ENCODE data around the gene TBC1D16. TPM values are rescaled to one million over a fixed set of nuclear protein-coding genes. Genes with fewer than 3 reads are reported as not detected.

Gene TBC1D16
- total RNA-seq, 1 experiment from 2014 or later, result 85.8 TPM

DNA sequence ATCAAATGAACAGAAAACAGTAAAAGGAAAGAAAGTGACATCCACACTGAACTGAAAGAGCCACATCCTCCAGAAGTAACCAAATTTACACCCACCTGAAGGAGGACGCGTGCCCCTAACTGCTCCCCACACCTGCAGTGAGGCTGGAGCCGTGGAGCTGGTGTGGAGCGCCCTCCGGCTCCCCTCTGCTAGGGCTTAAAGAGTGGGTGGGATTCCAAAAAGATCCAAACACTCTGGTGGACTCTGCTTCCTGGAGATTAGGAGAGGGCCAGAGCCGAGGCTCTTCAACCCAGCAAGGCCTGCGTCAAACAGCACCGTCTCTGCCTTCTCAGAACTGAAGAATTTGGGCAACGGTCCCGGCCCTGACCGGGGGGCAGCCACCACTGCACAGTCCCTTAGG, 16.0 kb upstream of the TBC1D16 start:
- H3K4me3 Mint-ChIP-seq, result no peak overlapping the region
- TF ChIP-seq, protein P1, sequence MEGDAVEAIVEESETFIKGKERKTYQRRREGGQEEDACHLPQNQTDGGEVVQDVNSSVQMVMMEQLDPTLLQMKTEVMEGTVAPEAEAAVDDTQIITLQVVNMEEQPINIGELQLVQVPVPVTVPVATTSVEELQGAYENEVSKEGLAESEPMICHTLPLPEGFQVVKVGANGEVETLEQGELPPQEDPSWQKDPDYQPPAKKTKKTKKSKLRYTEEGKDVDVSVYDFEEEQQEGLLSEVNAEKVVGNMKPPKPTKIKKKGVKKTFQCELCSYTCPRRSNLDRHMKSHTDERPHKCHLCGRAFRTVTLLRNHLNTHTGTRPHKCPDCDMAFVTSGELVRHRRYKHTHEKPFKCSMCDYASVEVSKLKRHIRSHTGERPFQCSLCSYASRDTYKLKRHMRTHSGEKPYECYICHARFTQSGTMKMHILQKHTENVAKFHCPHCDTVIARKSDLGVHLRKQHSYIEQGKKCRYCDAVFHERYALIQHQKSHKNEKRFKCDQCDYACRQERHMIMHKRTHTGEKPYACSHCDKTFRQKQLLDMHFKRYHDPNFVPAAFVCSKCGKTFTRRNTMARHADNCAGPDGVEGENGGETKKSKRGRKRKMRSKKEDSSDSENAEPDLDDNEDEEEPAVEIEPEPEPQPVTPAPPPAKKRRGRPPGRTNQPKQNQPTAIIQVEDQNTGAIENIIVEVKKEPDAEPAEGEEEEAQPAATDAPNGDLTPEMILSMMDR (conservative IDR thresholded peaks at IDR 0.05), result no peak
- H3K4me1 Mint-ChIP-seq, result peaks cover 15 to 21% of the 10 kb centered on the region in 2 experiments
- no peaks in the 10 kb centered on the region for H3K27me3 ChIP-seq (ENCODE audit: insufficient read depth, low read length)
- no peak overlapping the region for H3K56ac ChIP-seq (ENCODE audit: insufficient read length, low read depth, low read length)
- no peak overlapping the region for H2BK12ac ChIP-seq (ENCODE audit: insufficient read length, low read depth, low read length)
- H3K79me2 ChIP-seq (ENCODE audit: insufficient read depth, low read length), result no peaks in the 10 kb centered on the region
- no peak overlapping the region for H4K91ac ChIP-seq (ENCODE audit: insufficient read length, low read depth, low read length)
- H3K9ac ChIP-seq (ENCODE audit: extremely low read depth, insufficient read length, low read length), result no peak overlapping the region
- no peaks in the 10 kb centered on the region for H3K27me3 Mint-ChIP-seq (ENCODE audit: low read depth)
- no peak overlapping the region for H3K14ac ChIP-seq (ENCODE audit: insufficient read depth, low read length)
- H3K4me2 ChIP-seq (ENCODE audit: insufficient read depth, insufficient read length, low read length), result no peak overlapping the region
- H3K23ac ChIP-seq (ENCODE audit: insufficient read length, low read depth, low read length), result no peak overlapping the region
- peaks cover 2 to 13% (median 4%) of the 10 kb centered on the region in 3 experiments; a peak in 5 of 7 replicates for H3K36me3 Mint-ChIP-seq (ENCODE audit: insufficient read depth in 1 of 3, low read depth in 3 of 3)
- no peaks in the 10 kb centered on the region for H3K23me2 ChIP-seq (ENCODE audit: insufficient read length, low read depth, low read length, poor library complexity, severe bottlenecking)
- no peaks in the 10 kb centered on the region for H3K9me3 ChIP-seq (ENCODE audit: control insufficient read depth, low read depth, low read length)
- no peaks in the 10 kb centered on the region for H3K9me3 Mint-ChIP-seq
- no peak overlapping the region for H2AK5ac ChIP-seq (ENCODE audit: insufficient read length, low read length)
- no peak overlapping the region for H2BK15ac ChIP-seq (ENCODE audit: low read depth, low read length)
- H2BK5ac ChIP-seq (ENCODE audit: insufficient read length, low read length), result no peak overlapping the region
- no peak overlapping the region for H3K27ac ChIP-seq (ENCODE audit: insufficient read length, low read depth, low read length)
- no peak overlapping the region for H2BK20ac ChIP-seq (ENCODE audit: low read depth, low read length, poor library complexity, severe bottlenecking)
- H3T11ph ChIP-seq (ENCODE audit: low read length), result no peak overlapping the region
- no peak overlapping the region for H3K4ac ChIP-seq (ENCODE audit: low read depth, low read length)
- no peaks in the 10 kb centered on the region for H3K79me1 ChIP-seq (ENCODE audit: insufficient read depth, low read depth, low read length, poor library complexity, severe bottlenecking)
- H3K27ac Mint-ChIP-seq, result no peak overlapping the region
- no peak overlapping the region for H2BK120ac ChIP-seq (ENCODE audit: low read depth, low read length, poor library complexity, severe bottlenecking)
- no peaks in the 10 kb centered on the region for H4K20me1 ChIP-seq (ENCODE audit: control insufficient read depth, insufficient read depth, insufficient read length)
- DNase-seq, result no peak
- no peaks in the 10 kb centered on the region for H3K4me1 ChIP-seq (ENCODE audit: insufficient read depth, low read length)
- H2AFZ ChIP-seq (ENCODE audit: low read length), result no peak overlapping the region
- WGBS (ENCODE audit: extremely low coverage, insufficient read length, low lambda C conversion rate), result no CpG with 5 or more reads among the region's 11 CpGs
- H4K5ac ChIP-seq (ENCODE audit: insufficient read length, low read depth, low read length), result no peak overlapping the region
- no peak overlapping the region for H3K18ac ChIP-seq (ENCODE audit: insufficient read length, low read depth, low read length)
- no peak overlapping the region for H4K8ac ChIP-seq (replicated peaks; ENCODE audit: insufficient read length, low read depth, low read length)
